Measurements from ENCODE around the gene NDUFAF3.
"Not testable (repeated sequence)": the region's sequence is repeated elsewhere in the genome, so short reads cannot be mapped to it uniquely, and the experiment has no call there.

The NDUFAF3 gene

GRCh38 chr3:49001155-49001554 is 20.8 kb upstream of the NDUFAF3 start:
- no peak for DNase-seq

DNA sequence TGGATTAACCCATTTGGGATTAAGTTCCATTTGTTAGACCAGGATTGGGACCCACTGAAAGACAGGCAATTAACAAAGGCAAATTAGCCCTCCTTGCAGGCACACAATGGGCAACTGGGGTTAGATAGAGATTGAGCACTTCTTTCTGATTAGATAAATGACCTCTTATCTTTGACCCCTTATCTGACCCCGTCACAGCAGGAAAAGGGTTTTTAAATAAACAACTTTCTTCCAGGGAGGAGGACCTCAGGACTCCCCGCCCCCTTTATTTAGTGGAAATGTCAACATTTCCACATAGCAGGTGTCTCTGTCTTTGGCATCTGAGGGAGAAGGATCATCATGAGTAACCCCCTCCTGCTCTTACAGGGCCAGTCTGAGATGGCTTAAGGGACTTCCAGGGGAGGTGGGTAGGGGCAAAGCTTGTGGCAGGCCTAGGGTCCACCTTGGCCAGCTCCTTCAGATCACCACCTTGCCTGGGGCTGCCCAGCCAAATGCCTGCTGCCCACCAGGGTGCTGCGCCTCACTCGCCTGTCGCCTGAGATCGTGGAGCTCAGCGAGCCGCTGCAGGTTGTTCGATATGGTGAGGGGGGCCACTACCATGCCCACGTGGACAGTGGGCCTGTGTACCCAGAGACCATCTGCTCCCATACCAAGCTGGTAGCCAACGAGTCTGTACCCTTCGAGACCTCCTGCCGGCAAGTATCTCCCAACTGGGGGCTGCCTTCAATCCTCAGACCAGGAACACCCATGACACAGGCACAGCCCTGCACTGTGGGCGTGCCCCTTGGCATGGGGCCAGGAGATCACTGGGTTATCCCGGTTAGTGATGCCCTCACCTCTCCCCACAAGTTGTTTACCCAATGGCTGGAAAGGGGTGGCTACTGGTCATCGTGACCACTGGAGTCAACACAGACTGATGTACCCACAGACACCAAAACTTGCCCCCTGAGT is 17.3 kb upstream of the NDUFAF3 start:
- DNase-seq: peak; percentile 37

DNA sequence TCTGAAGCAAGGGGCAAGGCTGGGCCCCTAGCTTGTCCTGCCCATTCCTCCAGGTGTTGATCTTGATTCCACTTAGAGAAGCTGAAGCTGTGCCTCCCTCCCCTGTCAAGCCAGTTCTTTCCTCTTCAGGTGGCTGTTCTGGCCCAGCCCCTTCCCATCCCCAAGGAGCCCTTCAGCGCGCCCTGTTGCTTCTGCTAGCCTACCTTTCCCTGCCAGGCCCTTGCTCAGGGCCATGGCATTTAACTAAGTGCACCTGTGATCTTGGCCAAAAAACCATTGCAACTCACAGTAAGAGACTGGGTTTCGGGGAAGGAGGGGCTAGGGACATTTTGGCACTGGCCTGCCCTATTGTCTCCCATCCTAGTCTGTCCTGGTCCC is 16.6 kb upstream of the NDUFAF3 start:
- no peak for DNase-seq

GRCh38 chr3:49005998-49006397 is 15.9 kb upstream of the NDUFAF3 start:
- no peak for DNase-seq

GRCh38 chr3:49006408-49007067 is 15.4 kb upstream of the NDUFAF3 start:
- DNase-seq: no peak

GRCh38 chr3:49007068-49007770 is 14.7 kb upstream of the NDUFAF3 start, which contains the start of gene WDR6:
Gene WDR6, plus strand, starts transcription at chr3:49007391. Its CDS starts 41 bp downstream, at chr3:49007432.
- peak; percentile 99 for DNase-seq

DNA sequence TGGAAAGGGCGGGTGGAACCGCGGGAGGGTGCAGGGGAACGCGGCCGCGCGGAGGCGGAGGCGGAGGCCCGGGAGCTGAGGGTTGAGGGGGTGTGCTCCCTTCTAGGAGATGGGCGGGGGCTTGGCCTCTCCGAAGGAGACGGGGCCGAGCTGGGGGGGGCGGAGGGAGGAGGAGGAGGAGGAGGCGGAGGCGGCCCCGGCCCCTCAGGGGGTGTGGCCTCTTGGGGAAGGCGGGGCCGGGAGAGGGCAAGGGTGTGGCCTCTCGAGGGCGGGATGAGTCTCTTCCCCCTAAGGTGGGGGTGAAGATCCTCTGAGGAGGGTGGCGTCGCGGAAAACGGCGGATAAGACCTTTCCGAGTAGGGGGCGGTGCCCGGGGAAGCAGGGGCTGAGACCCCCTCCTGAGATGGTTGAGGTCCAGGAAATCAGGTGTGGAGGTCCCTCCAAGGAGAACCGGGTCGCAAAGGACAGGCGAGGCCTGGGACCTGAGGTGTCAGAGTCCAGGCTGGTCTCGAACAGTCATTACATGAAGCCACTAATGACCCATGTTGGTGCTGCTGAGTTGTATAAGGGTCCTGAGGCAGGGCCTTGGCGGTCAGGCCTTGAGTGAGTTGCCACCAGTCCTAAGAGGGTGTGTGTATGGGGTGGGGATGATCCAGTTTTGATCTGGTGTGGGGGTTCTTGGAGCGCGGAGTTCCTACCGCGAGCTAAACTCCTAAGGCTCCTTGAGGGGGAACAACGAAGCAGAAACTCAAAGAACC is 14.0 kb upstream of the NDUFAF3 start:
- peak; percentile 91 for DNase-seq

GRCh38 chr3:49008627-49009026 is 13.3 kb upstream of the NDUFAF3 start:
- DNase-seq: not testable (repeated sequence)

- DNase-seq: no peak
Observed at GRCh38 chr3:49009396-49009795, 12.5 kb upstream of the NDUFAF3 start.

DNA sequence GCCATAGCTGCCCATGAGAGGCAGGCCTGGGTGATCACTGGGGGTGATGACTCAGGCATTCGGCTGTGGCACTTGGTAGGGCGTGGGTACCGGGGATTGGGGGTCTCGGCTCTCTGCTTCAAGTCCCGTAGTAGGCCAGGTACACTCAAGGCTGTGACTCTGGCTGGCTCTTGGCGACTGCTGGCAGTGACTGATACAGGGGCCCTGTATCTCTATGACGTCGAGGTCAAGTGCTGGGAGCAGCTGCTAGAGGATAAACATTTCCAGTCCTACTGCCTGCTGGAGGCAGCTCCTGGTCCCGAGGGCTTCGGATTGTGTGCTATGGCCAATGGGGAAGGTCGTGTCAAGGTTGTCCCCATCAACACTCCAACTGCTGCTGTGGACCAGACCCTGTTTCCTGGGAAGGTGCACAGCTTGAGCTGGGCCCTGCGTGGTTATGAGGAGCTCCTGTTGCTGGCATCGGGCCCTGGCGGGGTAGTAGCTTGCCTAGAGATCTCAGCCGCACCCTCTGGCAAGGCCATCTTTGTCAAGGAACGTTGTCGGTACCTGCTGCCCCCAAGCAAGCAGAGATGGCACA is 9.4 kb upstream of the NDUFAF3 start:
- DNase-seq: no peak

- DNase-seq: no peak
Observed at GRCh38 chr3:49013113-49013737, 8.7 kb upstream of the NDUFAF3 start.

DNA sequence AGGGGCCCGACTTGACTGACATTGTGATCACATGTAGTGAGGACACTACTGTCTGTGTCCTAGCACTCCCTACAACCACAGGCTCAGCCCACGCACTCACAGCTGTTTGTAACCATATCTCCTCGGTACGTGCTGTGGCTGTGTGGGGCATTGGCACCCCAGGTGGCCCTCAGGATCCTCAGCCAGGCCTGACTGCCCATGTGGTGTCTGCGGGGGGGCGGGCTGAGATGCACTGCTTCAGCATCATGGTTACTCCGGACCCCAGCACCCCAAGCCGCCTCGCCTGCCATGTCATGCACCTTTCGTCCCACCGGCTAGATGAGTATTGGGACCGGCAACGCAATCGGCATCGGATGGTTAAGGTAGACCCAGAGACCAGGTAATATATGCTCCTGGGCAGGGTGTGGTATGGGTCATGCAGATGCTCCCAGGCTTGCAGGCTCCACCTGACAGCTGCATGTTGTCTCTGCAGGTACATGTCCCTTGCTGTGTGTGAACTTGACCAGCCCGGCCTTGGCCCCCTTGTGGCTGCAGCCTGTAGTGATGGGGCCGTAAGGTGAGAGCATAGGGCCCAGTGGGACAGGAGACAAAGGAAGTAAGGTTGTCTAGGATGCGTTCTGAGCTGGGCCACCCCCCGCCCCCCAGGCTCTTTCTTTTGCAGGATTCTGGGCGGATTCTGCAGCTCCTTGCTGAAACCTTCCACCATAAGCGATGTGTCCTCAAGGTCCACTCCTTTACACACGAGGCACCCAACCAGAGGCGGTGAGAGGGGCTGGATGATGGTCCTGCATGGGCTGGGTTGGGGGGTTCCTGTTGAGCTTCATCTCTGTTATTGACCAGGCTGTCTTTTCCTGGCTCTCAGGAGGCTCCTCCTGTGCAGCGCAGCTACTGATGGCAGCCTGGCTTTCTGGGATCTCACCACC is 7.9 kb upstream of the NDUFAF3 start:
- DNase-seq: peak; percentile 72

DNA sequence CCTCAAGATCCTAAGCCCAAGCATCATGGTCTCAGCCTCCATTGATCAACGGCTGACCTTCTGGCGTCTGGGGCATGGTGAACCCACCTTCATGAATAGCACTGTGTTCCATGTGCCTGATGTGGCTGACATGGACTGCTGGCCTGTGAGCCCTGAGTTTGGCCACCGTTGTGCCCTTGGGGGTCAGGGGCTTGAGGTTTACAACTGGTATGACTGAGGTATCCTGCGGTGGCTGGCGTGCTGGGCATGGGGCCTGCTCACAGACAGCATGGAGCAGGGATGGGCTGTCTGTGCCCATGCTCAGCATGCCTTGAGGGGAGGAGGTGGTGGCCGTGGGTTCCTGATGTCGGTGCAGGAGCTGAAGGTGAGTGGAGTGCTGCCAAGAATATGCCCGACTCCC is 6.8 kb upstream of the NDUFAF3 start:
- no peak for DNase-seq

GRCh38 chr3:49015765-49016164 is 6.2 kb upstream of the NDUFAF3 start:
- no peak for DNase-seq

DNA sequence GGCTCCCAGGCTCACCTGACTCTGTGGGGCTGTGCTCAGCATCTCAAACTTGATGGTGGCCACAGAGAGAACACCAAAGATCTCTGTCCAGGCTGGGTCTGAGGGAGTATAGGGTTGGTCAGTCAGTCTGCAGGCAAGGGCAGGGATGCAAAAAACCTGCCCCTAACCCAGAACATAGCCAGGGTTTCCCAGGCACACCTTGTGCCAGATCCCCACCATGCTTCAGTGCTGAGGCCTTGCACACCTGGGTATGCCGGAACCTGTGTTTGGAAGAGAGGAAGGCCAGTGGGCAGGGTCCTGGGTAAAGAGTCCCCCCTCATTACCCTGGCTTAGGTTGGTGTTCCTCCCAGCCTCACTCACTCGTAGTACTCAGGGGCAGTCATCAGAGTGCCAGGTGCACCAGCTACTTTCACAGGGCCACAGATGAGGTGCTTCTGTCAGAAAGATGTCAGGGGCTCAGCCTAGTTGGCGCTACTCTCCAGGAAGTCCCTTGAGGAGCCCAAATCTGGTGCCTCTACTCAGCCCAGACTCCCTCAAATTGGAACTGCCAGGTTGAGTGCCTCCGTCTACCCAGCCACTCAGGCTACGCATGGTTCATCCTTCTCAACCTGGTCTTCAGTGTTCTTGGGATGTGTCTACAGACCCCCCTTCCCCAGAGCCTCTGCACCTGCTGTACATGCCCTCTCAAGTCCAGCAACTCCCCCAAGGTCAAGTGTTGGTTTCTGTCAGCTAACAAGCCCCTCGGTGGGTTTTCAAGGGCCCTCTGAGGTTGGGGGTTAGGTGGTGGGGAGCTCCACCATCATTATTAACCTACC is 5.3 kb upstream of the NDUFAF3 start:
- no peak for DNase-seq

- no peak for DNase-seq
Observed at GRCh38 chr3:49017229-49017970, 4.5 kb upstream of the NDUFAF3 start.

- DNase-seq: peak; percentile 70
Observed at GRCh38 chr3:49017971-49018706, 3.8 kb upstream of the NDUFAF3 start, which contains the start of gene DALRD3. Gene DALRD3, minus strand, starts transcription at chr3:49018580. Its CDS starts 16 bp downstream, at chr3:49018564.

DNA sequence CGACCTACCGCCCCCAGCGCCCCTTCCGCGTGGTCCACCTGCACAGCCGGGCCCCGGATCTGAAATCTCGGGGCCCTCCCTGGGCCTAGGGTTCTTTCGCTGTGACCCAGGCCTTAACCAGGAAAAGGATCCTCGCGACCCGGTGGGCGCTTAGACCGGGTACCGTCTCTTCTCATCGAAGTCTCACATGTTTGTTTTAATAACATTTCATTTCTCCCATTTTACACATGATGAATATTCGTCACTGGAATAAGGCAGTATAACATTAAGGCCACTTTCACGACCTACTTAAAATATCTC is 3.3 kb upstream of the NDUFAF3 start:
- DNase-seq: no peak

All from activated CD4-positive, alpha-beta T cell treated with anti-CD3 and anti-CD28 coated beads for 48 hours (primary cell).